Activated CD4-positive, alpha-beta T cell treated with anti-CD3 and anti-CD28 coated beads for 48 hours (primary cell): ENCODE data around the gene HOXB6.
A peak's percentile ranks its signal among the peaks of the same experiment; 100 is the strongest.

Experiments used
- DNase-seq: peaks from one replicate; pipeline ENCODE4 v3.0.0-alpha.2; 2020

The HOXB6 gene

GRCh38 chr17:48609033-48609432 lies 4.2 kb upstream of the HOXB6 start:
- DNase-seq = no peak

DNA sequence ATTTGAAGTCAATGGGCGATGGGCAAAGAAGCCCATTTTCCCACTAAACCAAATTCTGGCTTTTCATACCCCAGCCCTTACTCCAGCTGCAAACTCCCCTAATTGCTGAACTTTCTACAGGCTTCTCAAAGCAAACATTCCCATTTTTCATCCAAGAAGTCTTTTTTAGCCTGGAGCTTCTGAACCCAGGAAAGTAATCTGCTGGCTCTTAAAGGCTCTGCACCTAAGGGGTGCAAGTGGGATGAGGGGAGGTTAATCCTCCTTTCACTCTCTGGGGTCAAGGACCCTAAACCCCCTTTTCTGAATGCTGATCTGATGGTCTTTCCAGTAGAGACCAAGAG lies 3.7 kb upstream of the HOXB6 start:
- DNase-seq = no peak

- DNase-seq = no peak
These were observed 2.3 kb upstream of the HOXB6 start for GRCh38 chr17:48606892-48607614.

DNA sequence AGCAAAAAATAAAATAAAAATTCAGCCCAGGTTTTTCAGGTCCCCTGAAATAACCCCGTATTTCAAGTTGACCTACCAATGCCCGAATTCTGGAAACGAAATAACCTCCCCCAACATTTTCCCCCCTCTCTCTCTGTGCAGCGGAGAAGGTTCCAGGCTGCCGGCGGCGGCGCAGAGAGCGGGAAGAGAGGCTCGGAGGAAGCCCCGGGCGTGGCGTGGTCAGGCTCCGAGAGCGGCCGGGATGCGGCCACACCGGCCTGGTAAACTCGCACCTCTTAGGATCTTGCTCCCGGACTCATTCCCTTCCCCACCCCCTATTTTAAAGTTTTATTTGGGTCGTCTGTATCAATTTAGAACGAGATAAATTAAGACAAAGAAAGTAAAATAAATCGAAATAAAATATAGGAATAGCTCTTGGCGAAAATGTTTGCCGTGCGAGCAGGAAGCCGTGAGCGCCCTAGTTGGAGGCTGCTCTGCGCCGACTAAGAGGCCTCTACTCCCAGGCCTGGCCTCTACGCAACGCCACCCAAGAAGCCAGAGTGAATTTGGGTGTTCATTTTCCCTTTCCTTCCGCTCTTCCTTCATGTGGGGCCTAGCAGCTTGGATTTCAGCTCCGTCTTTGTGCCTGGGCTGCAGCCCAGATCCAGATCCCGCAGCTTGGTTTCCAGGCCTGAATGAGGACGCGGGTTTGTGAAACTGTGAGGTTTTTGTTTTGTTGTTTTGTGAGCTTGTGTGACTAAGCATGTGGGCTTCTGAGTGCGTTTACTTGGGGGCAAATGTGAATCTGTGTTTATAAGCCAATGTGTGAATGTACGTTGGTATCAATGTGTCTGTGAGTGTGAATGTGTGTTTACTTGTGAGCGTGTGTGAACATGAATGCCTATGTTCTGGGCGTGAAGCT lies 1.5 kb upstream of the HOXB6 start:
- DNase-seq = no peak

DNA sequence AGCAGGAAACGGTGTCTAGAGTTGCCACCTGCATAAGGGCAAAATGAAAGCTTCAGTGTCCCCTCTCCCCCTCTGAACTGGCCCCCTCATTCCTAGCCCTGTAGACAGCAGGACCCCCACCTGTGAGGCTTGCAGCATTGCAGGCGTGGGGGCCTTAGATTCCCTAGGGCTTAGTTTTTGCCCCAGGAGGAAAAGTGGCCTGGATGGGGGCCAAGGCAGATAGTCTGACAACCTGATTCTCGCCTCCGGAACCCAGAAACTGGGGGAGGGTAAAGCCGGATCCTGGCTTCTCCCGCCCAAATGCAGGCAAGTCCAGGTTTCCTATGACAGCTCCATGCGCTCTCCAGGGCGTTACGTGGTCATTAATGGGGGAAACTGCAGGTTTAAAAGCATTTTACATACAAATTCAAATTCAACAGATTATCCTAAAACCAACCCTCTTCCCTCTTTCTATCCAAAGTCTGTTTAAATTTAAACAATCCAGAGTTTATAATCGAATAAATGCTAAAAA lies 678 bp upstream of the HOXB6 start:
- DNase-seq = no peak

DNA sequence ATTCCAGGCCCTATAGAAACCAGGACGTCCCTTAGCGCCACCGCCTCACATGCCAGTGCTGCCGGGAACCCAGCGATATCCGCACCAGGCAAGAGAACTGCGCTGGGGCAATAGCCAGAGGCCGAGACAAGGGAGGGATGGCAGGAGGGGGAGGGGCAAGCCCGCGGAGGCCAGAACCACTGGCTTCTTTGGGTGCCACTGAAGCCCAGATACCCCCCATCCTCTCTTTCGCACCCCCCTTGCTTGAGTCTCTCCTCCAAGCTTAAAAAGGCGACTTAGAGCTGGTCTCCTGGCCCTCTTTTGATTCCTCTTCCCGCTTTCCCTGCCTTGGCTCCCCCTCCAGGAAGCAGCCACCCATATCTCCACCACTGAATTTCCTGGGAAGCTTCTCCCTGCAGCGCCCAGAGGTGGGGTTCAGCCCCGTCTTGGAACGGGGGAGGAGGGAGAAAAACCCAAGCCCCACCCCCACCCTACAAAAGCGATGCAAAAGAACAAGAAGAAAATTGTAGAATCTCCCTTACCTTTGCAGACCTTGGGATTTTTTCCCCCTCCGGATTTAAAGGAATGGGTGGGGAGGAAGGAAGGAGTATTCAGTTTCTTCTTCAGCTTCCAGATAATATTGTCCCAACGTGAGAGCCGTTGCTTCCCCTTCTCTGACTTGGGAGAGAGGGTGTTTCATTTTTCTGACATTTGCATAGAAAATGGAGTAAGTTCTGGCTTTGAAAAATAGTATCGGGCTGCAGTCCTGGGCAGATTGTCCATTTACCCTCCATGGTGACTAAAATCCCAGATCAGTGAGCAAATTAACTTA lies 622 bp downstream of the HOXB6 start:
- DNase-seq = no peak

- DNase-seq = no peak
These were observed 3.0 kb downstream of the HOXB6 start for GRCh38 chr17:48601539-48602425.

GRCh38 chr17:48601207-48601538 lies 3.6 kb downstream of the HOXB6 start:
- DNase-seq = no peak

DNA sequence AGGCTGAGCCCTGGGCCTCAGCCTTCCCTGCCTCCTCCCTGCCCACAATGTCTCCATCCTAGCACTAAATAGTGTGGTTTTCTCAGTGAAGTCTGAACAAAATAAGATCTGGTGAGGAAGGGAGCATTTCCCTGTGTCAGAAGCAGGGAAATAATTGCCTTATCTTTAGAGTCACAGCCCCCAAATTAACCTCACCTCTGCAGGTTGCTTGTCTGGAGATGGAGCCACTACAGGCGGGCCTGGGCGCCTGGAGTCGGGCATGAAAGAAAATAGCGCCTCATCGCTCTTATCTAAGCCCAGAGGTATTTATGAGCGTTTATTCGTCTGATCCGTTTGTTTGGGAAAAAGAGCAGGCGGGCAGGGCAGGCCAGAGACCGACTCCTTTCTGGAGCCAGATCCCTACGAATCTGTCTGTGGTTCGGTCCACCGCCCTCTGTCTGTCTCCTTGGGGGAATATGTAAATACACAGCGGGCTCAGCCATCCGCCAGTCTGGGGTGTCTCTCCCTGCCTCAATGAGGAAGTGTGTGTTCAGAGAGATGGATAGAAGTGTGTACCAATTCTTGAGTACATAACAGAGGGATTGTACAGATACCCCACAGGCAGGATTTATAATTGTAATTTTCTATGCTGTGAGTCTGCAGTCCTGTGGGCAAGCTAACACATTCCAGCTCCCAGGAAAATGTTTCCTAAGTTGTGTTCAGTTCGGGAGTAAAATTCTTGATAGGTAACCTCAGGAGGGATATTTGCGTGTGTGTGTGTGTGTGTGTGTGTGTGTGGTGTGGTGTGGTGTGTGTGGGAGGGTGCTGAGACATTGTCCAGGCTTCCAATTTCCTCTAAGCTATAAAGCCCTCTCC lies 4.3 kb downstream of the HOXB6 start:
- no peak for DNase-seq

DNA sequence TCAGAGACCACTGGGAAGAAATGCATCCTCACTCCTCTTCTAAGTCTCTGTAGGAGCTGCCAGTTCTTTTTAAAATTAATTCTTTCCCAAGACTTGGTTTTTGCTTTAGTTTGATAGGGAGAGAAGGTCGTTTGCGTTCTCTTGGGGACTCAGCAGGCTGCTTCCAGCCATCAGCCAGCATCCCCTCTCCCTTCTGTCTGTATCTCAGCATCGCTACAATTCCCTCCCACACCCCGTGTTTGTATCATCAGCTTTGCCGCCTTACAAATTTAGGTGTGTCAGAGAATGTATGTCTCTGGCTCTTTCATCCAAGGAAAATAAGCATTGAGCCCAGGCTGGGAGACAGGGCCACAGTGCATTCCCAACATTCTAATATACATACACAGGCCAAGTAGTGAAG lies 5.4 kb downstream of the HOXB6 start:
- no peak for DNase-seq

DNA sequence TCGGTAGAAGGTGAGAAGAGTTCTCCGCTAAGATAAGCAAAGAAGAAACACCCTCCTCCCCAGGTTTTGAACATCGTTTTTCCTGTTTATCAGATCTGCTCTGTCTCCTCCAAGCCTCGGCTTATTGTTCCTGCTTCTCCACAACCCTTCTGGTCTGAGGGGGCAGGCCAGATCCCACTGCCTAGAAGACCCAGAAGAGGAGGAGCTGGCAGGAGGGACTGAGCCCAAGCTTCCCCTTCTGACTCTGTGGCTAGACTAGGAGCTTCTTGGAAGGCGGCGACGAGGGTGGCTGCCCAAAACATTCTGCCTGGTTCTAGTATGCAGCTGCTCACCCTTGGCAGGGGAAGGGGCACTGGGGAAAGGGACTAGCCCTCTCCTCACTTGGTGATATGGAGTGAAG lies 6.0 kb downstream of the HOXB6 start:
- no peak for DNase-seq

GRCh38 chr17:48597778-48598631 lies 6.8 kb downstream of the HOXB6 start:
- peak; percentile 48 for DNase-seq

DNA sequence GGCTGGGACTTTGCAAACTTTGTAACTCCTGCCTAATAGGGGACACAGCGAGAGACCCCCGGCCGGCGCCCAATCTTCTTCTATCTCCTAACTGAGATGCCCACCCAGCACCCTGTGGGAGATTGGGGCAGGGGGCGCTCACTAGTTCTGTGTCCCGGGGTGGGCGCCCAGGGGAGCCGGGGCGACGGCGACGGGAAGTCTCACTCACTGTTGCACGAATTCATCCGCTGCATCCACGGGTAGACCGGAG lies 7.3 kb downstream of the HOXB6 start:
- DNase-seq = no peak

- no peak for DNase-seq
These were observed 7.9 kb downstream of the HOXB6 start for GRCh38 chr17:48596735-48597527.

- peak; percentile 75 for DNase-seq
These were observed 8.6 kb downstream of the HOXB6 start for GRCh38 chr17:48596000-48596734.

GRCh38 chr17:48595278-48595999 lies 9.3 kb downstream of the HOXB6 start:
- no peak for DNase-seq

DNA sequence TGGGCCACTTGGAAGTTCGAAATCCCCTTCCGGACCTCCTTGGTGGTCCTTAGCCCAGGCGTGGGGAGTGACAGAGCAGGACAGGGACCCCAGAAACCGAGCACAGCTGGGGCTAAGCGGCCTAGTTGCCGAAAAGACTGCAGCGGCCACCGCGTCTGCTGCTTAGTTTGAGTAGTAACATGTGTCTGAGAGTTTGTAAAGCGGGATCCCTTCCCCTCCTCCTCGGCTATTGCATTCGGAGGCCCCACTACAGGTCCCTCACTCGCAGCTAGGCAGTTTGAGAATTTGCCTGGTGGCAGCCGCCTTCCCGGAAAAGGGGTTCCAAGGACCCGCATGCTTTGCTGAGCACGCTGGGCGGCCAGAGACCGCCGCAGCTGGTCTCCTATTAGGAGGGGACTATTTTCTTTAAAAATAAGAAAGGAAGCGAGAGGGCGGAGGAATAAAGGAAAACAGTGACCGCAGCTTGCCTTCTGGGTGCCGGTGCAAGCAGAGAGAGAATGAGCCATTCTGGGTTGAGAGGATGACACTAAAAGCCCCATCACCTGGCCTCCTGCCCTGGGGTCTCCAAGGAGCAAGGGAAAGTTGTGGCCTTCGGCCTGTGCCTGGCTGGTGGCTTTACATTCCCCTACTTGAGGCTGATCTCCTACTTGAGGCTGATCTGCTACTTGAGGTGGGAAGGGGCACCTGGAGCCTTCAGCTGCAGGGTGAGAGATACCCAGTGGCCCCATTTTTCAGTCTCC lies 10.1 kb downstream of the HOXB6 start:
- no peak for DNase-seq
